ENCODE data around the gene SIL1.

GRCh38 chr5:139226131-139226530, 28.0 kb upstream of the SIL1 start:
- TF ChIP-seq CTCF (IDR thresholded peaks at IDR 0.05; ENCODE audit: insufficient read depth, low read depth, low read length) (no peak), EZH2 (IDR thresholded peaks at IDR 0.05; ENCODE audit: insufficient read depth, low read length) (no peak)
